ENCODE measurements around the gene IL1R1.

The IL1R1 gene

DNA sequence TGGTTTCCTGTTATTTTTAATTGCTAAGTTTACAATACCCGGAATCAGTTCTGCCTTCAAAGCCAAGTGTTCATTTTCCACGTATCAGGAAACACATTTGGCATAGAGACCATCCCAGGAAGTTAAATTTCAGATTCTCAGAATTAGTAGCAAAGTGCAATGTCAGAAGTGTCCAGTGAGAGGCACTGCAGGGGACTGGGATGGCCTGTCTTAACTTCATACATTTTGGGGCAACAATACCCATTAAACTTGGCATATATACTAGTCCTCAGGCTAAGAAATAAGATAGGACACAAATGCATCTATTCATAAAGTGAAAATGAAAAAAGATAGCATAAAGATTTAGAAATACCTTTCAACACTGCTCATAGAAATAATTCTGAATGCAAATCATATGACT is 42.8 kb downstream of the IL1R1 start:
- Histone ChIP-seq H3K4me3 (ENCODE audit: low read depth, low read length) (no peak overlapping the region), H3K9me3 (no peaks in the 10 kb centered on the region), H3K36me3 (no peaks in the 10 kb centered on the region), H3K27me3 (no peaks in the 10 kb centered on the region), H3K4me1 (no peaks in the 10 kb centered on the region)
- DNase-seq, result no peak
- TF ChIP-seq, protein P1, sequence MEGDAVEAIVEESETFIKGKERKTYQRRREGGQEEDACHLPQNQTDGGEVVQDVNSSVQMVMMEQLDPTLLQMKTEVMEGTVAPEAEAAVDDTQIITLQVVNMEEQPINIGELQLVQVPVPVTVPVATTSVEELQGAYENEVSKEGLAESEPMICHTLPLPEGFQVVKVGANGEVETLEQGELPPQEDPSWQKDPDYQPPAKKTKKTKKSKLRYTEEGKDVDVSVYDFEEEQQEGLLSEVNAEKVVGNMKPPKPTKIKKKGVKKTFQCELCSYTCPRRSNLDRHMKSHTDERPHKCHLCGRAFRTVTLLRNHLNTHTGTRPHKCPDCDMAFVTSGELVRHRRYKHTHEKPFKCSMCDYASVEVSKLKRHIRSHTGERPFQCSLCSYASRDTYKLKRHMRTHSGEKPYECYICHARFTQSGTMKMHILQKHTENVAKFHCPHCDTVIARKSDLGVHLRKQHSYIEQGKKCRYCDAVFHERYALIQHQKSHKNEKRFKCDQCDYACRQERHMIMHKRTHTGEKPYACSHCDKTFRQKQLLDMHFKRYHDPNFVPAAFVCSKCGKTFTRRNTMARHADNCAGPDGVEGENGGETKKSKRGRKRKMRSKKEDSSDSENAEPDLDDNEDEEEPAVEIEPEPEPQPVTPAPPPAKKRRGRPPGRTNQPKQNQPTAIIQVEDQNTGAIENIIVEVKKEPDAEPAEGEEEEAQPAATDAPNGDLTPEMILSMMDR (IDR thresholded peaks at IDR 0.05; ENCODE audit: low read depth, low read length), result peak; percentile 34

DNA sequence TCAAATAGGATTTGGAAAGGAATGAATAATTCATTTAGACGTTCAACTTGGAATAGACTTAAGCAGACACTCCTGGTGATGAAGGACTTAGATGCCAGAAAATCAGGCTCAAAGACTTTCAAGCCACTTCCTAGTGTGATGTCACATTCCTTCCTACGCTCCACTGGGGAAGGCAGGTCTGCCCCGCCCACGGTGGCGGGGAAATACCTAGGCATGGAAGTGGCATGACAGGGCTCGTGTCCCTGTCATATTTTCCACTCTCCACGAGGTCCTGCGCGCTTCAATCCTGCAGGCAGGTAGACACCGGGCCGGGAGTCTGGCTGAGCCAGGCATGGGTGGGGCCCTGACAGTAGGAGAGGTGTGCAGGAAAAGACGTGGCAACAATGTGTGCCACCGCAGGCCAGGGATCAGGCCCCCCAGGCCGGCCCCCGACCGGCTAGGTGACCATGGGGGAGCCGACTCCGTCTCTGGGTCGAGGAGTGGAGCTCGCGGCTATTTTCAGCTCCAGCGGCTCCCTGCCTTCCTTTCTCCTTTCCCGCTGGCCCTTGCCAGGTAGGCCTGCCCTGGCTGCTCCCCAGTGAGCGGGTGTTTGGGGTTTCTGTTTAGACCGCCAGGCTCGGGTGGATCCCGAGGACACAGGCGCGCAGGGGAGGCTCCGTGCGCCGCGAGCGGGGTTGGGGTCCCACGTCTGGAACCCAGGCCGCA is 44.4 kb downstream of the IL1R1 start, which contains the start of gene IL1RL2:
TSS of gene IL1RL2 (plus strand) at position 233 of the 705 bp plus-strand sequence. CDS start 845 bp downstream, outside the sequence.
- Histone ChIP-seq H3K4me3 (ENCODE audit: low read depth, low read length) (no peak within 1 kb of the TSS), H3K36me3 (no peaks in the 10 kb centered on the region), H3K4me1 (no peaks in the 10 kb centered on the region), H3K27me3 (no peaks in the 10 kb centered on the region), H3K9me3 (no peaks in the 10 kb centered on the region)
- TF ChIP-seq, protein P1 (IDR thresholded peaks at IDR 0.05; ENCODE audit: low read depth, low read length), result no peak
- no peak for DNase-seq

DNA sequence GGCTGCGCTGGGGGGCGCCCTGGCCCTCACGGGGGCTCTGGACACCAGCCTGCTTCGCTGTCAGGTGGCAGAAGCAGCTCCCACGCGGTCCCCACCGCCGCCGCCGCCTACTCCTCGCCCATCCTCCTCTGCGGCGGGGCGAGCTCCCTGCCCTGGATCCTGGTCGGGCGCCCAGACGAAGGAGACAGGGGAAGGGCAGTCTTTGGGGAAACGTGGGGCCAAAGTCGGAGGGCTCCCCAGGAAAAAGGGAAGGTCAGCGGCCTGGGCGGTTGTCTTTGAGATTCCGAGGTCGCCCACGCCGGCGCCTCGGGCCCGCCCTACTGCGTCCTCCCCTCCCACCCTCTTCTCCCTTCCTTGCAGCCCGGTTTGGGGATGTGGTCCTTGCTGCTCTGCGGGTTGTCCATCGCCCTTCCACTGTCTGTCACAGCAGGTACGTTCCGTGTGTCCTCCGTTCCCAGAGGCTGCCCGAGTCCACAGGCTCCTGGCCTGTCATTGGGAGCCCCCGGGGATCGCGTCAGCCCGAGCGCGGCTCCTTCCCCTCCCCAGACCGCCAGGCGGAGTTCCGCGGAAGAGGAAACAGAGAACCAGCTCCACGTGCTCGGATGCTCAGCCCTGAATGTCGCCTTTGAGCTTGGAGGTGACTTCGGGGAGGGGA is 45.1 kb downstream of the IL1R1 start:
- H3K36me3 ChIP-seq, result no peaks in the 10 kb centered on the region
- H3K27me3 ChIP-seq, result no peaks in the 10 kb centered on the region
- H3K9me3 ChIP-seq, result no peaks in the 10 kb centered on the region
- TF ChIP-seq, protein P1 (IDR thresholded peaks at IDR 0.05; ENCODE audit: low read depth, low read length), result no peak
- H3K4me3 ChIP-seq (ENCODE audit: low read depth, low read length), result no peak overlapping the region
- DNase-seq, result no peak
- H3K4me1 ChIP-seq, result no peaks in the 10 kb centered on the region

DNA sequence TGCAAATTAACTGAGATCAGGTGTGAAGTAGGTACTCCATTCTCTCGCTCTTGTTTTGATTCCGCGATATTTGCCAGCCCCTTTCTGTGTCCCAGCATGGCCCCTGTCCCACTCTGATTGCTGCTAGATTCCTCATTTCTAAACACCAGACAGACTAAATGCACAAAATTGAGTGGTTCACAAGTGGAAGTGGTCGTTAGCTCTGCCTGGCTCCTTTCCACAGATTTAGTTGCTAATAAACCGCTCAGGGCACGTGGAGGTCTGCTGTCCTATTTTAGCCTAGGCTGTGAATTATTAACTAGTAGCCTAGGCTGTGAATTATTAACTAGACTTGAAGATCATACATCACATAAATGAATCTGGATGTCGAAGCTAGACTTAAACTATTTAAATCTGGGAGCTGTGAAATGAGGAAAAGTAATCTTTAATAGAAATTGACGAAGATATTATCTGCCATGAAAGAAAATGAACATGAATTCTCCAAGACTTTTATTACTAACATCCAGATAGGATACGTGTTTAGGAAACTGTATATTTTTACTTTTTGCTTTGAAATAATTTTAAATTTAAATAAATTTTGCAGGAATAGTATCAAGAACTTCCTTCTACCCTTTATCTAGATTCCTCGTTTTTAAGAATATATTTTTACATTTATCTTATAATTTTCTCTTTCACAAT is 48.0 kb downstream of the IL1R1 start:
- no peak for DNase-seq
- H3K4me3 ChIP-seq (ENCODE audit: low read depth, low read length), result no peak overlapping the region
- H3K36me3 ChIP-seq, result no peaks in the 10 kb centered on the region
- no peaks in the 10 kb centered on the region for H3K4me1 ChIP-seq
- H3K27me3 ChIP-seq, result no peaks in the 10 kb centered on the region
- TF ChIP-seq, protein P1 (IDR thresholded peaks at IDR 0.05; ENCODE audit: low read depth, low read length), result no peak
- H3K9me3 ChIP-seq, result no peaks in the 10 kb centered on the region

DNA sequence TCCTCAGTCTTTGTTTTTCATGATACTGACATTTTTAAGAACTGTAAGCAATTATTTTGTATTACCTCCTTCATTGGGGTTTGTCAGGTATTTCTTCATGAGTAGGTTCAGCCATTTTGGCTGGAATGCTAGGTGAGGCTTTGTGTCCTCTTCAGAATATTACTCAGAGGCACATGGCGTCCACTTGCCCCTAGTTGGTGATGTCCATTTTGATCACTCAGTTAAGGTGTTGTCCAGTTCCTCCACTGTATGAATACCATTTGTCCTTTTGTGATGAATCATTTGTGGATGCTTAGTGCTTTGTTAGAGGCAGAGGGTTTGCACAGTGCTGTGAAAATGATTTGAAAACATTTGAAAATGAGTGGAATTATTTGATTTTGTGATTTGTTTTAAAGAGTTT is 49.0 kb downstream of the IL1R1 start:
- TF ChIP-seq, protein P1 (IDR thresholded peaks at IDR 0.05; ENCODE audit: low read depth, low read length), result no peak

More for the DNA sequence above, 49.0 kb downstream of the IL1R1 start:
- Histone ChIP-seq H3K9me3 (no peaks in the 10 kb centered on the region), H3K27me3 (no peaks in the 10 kb centered on the region), H3K4me1 (no peaks in the 10 kb centered on the region), H3K4me3 (ENCODE audit: low read depth, low read length) (no peak overlapping the region), H3K36me3 (no peaks in the 10 kb centered on the region)
- no peak for DNase-seq
